Measurements from ENCODE around the gene MEIOB.

DNA sequence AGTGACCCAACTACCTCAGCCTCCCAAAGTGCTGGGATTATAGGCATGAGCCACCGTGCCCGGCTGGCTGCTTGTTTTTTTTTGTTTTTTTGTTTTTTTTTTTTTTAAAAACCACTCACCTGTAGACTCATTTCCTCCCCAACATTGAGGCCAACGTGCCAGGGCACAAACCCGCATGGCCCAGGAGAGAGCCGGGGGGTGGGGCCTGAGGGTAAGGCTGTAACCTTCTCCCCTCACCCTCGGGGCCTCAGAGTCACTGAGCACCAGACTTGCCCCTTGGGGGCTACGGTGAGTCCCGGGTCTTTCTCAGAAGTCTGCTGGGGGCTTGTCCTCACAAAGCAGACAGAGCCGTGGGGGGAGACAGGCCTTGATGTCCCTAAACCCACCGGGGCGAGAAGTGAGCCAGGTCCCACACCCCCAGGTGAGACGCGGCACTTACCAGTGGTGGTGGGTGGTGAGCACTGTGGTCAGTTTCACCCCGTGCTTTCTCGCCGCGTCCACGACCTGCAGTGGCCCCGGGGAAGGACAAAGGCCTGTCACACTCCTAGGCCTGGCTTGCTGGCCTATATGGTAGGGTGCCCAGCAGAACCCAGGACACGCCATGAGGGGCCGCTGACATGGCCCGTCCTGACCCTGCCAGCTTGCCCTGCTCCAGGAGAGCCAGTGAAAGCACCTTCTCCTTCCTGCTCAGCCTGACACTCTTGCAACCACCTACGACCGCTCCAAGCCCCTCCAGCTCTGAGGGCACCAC is 49.9 kb downstream of the MEIOB start:
- no peak for TF ChIP-seq EZH2 (IDR thresholded peaks at IDR 0.05; ENCODE audit: borderline replicate concordance, low read length)
- TF ChIP-seq, protein P1, sequence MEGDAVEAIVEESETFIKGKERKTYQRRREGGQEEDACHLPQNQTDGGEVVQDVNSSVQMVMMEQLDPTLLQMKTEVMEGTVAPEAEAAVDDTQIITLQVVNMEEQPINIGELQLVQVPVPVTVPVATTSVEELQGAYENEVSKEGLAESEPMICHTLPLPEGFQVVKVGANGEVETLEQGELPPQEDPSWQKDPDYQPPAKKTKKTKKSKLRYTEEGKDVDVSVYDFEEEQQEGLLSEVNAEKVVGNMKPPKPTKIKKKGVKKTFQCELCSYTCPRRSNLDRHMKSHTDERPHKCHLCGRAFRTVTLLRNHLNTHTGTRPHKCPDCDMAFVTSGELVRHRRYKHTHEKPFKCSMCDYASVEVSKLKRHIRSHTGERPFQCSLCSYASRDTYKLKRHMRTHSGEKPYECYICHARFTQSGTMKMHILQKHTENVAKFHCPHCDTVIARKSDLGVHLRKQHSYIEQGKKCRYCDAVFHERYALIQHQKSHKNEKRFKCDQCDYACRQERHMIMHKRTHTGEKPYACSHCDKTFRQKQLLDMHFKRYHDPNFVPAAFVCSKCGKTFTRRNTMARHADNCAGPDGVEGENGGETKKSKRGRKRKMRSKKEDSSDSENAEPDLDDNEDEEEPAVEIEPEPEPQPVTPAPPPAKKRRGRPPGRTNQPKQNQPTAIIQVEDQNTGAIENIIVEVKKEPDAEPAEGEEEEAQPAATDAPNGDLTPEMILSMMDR (conservative IDR thresholded peaks at IDR 0.05 in 1 of 2, IDR thresholded peaks at IDR 0.05 in 1 of 2; ENCODE audit: extremely low read depth in 1 of 2, insufficient read depth in 1 of 2, low read depth in 1 of 2, low read length in 2 of 2): no peak

Data from mammary epithelial cell (primary cell).